MM.1S (cell line): ENCODE measurements around the gene SORCS2.

Source experiments
- CTCF ChIP-seq: fragments of 300-600 bp; sonication (generic); IDR thresholded peaks from 2 replicates; pipeline ENCODE4 v1.5.1; 2016; ENCODE audit warnings: antibody characterized with exemption, low read length, mixed read lengths
- EZH2 ChIP-seq: fragments of 300-600 bp; sonication (generic); optimal IDR thresholded peaks from 2 replicates; pipeline ENCODE3; 2017; ENCODE audit warnings: low read depth, mild to moderate bottlenecking, antibody characterized with exemption, low read length, mixed read lengths
- EZH2phosphoT487 ChIP-seq: fragments of 300-600 bp; sonication (generic); IDR thresholded peaks from 2 replicates; pipeline ENCODE4 v1.6.1; 2018; ENCODE audit warnings: antibody characterized with exemption, low read length

GRCh38 chr4:7338876-7339623 lies 146.7 kb downstream of the SORCS2 start:
- TF ChIP-seq EZH2 (no peak), CTCF (no peak), EZH2phosphoT487 (no peak)
